EH (cell line): Measurements from ENCODE around the gene MATCAP1.

Source experiments
- DNase-seq: peaks from one replicate; pipeline ENCODE4 v3.0.0-alpha.2; 2015; ENCODE audit warnings: low read depth

MATCAP1 gene

DNA sequence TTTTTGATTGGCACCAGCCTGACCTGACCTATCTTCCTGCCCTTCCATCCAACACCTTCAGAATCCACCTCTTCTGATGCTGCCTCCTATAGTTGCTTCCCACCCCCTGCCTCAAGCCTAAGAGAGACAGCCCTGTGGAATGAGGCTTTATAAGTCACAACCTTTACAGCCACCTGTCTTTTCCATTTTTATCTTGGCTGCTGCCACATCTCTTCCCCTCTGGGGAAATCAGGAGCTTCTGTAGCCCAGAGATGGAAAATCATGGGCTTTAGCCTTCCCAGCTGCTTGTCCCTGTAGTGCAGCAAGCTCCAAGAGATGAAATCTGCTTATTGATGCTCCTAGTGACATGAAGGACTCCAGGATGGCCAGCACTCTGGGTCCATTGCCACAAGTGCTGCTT is 55.3 kb downstream of the MATCAP1 start:
- DNase-seq, result no peak
